ENCODE measurements around the gene CTBP2. TPM values are rescaled to one million over a fixed set of nuclear protein-coding genes. Genes with fewer than 3 reads are reported as not detected.

The CTBP2 gene
- total RNA-seq, 6 experiments from 2014 or later, result 3.2 to 8.2 (median 5.4) TPM

DNA sequence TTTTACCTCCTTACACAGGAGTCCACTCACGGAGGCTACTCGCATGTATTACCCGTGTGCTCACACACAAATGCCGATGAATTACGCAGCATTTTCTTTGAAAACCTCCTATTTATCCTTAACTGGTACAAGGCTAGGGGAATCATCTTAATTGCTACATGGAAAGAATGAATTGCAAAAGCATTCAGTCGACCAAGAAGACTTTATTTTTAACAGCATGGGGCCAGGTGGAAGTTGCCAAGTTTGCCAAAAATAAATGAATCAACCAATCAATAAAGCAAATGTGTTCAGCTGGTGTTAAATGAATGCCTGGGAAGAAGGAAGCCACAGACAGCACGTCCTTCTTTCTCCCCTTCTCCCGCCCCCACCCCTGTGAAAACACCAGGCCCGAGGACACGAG, 55.8 kb downstream of the CTBP2 start:
- intact Hi-C loops (cut with DNase I), result no loop called here
- Histone ChIP-seq H3K27ac (no peak overlapping the region), H3K27me3 (no peaks in the 10 kb centered on the region), H3K4me1 (no peaks in the 10 kb centered on the region), H3K9me3 (no peaks in the 10 kb centered on the region), H3K4me3 (no peak overlapping the region), H3K36me3 (no peaks in the 10 kb centered on the region)
- no peak for ATAC-seq
- TF ChIP-seq POLR2A (IDR thresholded peaks at IDR 0.05), result no peak
- TF ChIP-seq CTCF (IDR thresholded peaks at IDR 0.05), result no peak
- DNase-seq, result no peak
- WGBS (ENCODE audit: insufficient coverage, low coverage, low lambda C conversion rate, missing lambda C conversion rate), result 64% methylated on average over 10 of the region's 10 CpGs

- DNase-seq (no peak), ATAC-seq (no peak)
- H3K36me3 ChIP-seq, result no peaks in the 10 kb centered on the region
- intact Hi-C loops (cut with DNase I), result no loop called here
- WGBS (ENCODE audit: insufficient coverage, low coverage, low lambda C conversion rate, missing lambda C conversion rate), result 79% methylated on average over 16 of the region's 17 CpGs
- H3K4me1 ChIP-seq, result no peaks in the 10 kb centered on the region
- no peak overlapping the region for H3K4me3 ChIP-seq
- no peak overlapping the region for H3K27ac ChIP-seq
- TF ChIP-seq POLR2A (IDR thresholded peaks at IDR 0.05) (no peak), CTCF (IDR thresholded peaks at IDR 0.05) (no peak)
- no peaks in the 10 kb centered on the region for H3K9me3 ChIP-seq
- no peaks in the 10 kb centered on the region for H3K27me3 ChIP-seq
These were observed 56.4 kb downstream of the CTBP2 start for GRCh38 chr10:125103924-125104323.

- TF ChIP-seq POLR2A (IDR thresholded peaks at IDR 0.05) (no peak), CTCF (IDR thresholded peaks at IDR 0.05) (no peak)
- no peaks in the 10 kb centered on the region for H3K27me3 ChIP-seq
- intact Hi-C loops (cut with DNase I), result no loop called here
- H3K4me1 ChIP-seq, result no peaks in the 10 kb centered on the region
- H3K27ac ChIP-seq, result no peak overlapping the region
- no peaks in the 10 kb centered on the region for H3K36me3 ChIP-seq
- DNase-seq (no peak), ATAC-seq (no peak)
- 40% methylated on average over 1 of the region's 9 CpGs for WGBS (ENCODE audit: insufficient coverage, low coverage, low lambda C conversion rate, missing lambda C conversion rate)
- H3K4me3 ChIP-seq, result no peak overlapping the region
- H3K9me3 ChIP-seq, result no peaks in the 10 kb centered on the region
These were observed 56.9 kb downstream of the CTBP2 start for GRCh38 chr10:125103466-125103865.

DNA sequence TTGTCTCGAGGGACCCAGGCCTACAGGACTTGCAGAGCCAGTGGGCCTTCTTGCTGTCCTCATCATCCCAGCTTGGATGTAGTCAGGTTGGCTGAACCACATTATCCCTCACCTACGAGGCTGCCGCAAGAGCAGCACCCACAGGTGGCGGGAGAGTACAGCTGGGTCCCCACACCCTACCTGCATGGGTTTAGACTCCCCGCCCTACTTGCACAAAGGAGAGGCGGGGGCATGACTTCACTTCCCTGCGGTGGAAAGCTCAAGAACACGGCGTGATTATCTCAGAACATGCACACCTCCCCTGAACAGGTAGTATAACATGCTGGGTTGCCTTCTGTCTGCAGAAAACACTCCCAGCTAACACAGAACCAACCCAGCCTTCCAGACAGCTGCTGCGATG, 57.5 kb downstream of the CTBP2 start:
- ATAC-seq, result no peak
- TF ChIP-seq CTCF (IDR thresholded peaks at IDR 0.05) (no peak), POLR2A (IDR thresholded peaks at IDR 0.05) (no peak)
- DNase-seq, result no peak
- Histone ChIP-seq H3K27ac (no peak overlapping the region), H3K9me3 (no peaks in the 10 kb centered on the region), H3K4me3 (no peak overlapping the region), H3K4me1 (no peaks in the 10 kb centered on the region), H3K27me3 (no peaks in the 10 kb centered on the region), H3K36me3 (no peaks in the 10 kb centered on the region)
- intact Hi-C loops (cut with DNase I), result no loop called here
- 60% methylated on average over 1 of the region's 10 CpGs for WGBS (ENCODE audit: insufficient coverage, low coverage, low lambda C conversion rate, missing lambda C conversion rate)

GRCh38 chr10:125102246-125102645, 58.1 kb downstream of the CTBP2 start:
- H3K4me1 ChIP-seq, result no peaks in the 10 kb centered on the region
- H3K27ac ChIP-seq, result no peak overlapping the region
- DNase-seq (no peak), ATAC-seq (peak in 2 of 4 donors; percentile 14 to 18)
- no peaks in the 10 kb centered on the region for H3K36me3 ChIP-seq
- TF ChIP-seq POLR2A (IDR thresholded peaks at IDR 0.05) (no peak), CTCF (IDR thresholded peaks at IDR 0.05) (no peak)
- intact Hi-C loops (cut with DNase I), result no loop called here
- H3K9me3 ChIP-seq, result no peaks in the 10 kb centered on the region
- 20% methylated on average over 2 of the region's 3 CpGs for WGBS (ENCODE audit: insufficient coverage, low coverage, low lambda C conversion rate, missing lambda C conversion rate)
- H3K4me3 ChIP-seq, result no peak overlapping the region
- H3K27me3 ChIP-seq, result no peaks in the 10 kb centered on the region

All from right lobe of liver (tissue), 6 donors.